Neural cell (in vitro differentiated cells): ENCODE results near the gene MAPK8. TPM values are rescaled to one million over a fixed set of nuclear protein-coding genes. Genes with fewer than 3 reads are reported as not detected.

Experiments
- H2AFZ ChIP-seq: fragments of 200-600, 300-800 bp; sonication (generic), shearing (Covaris generic); 2 replicates; pipeline ENCODE4 v1.6.0; 2014; ENCODE audit warnings: low read depth, mild to moderate bottlenecking, antibody characterized with exemption, low read length, moderate library complexity
- H3F3A ChIP-seq: fragments of 200-600 bp; shearing (Covaris generic); 2 replicates; pipeline ENCODE4 v1.6.1; 2016; ENCODE audit warnings: mild to moderate bottlenecking, moderate library complexity, mixed read lengths, antibody characterized with exemption, low read length; ENCODE audit not compliant: insufficient read depth, poor library complexity, severe bottlenecking
- H3K27ac ChIP-seq: fragments of 200-600, 300-800 bp; sonication (generic), shearing (Covaris generic); 2 replicates; pipeline ENCODE4 v1.5.1; 2014; ENCODE audit warnings: mild to moderate bottlenecking, low read length, moderate library complexity
- H3K27me3 ChIP-seq: fragments of 300-800, 200-600 bp; sonication (generic), shearing (Covaris generic); 2 replicates; pipeline ENCODE4 v1.6.0; 2014; ENCODE audit warnings: mild to moderate bottlenecking, low read depth, low read length, moderate library complexity; ENCODE audit not compliant: insufficient read depth
- H3K36me3 ChIP-seq: fragments of 300-800, 200-600 bp; sonication (generic), shearing (Covaris generic); 2 replicates; pipeline ENCODE4 v1.5.1; 2014; ENCODE audit warnings: mild to moderate bottlenecking, antibody characterized with exemption, low read length, moderate library complexity; ENCODE audit not compliant: insufficient read depth
- H3K4me2 ChIP-seq: fragments of 300-800, 200-600 bp; sonication (generic), shearing (Covaris generic); 2 replicates; pipeline ENCODE4 v1.6.0; 2014; ENCODE audit warnings: mild to moderate bottlenecking, low read length
- H3K4me3 ChIP-seq: fragments of 300-800, 200-600 bp; sonication (generic), shearing (Covaris generic); 2 replicates; pipeline ENCODE4 v1.5.1; 2014; ENCODE audit warnings: mild to moderate bottlenecking, low read length, moderate library complexity
- H3K79me2 ChIP-seq: fragments of 200-600 bp; shearing (Covaris generic); replicated peaks from 2 replicates; pipeline ENCODE4 v1.6.0; 2014; ENCODE audit warnings: mild to moderate bottlenecking, low read length, moderate library complexity; ENCODE audit not compliant: insufficient read depth
- H3K9ac ChIP-seq: fragments of 300-800, 200-600 bp; sonication (generic), shearing (Covaris generic); 2 replicates; pipeline ENCODE4 v1.6.1; 2016; ENCODE audit warnings: mild to moderate bottlenecking, low read length, mixed read lengths
- H3K9me2 ChIP-seq: fragments of 200-600 bp; shearing (Covaris generic); 2 replicates; pipeline ENCODE4 v1.6.1; 2016; ENCODE audit warnings: mild to moderate bottlenecking, low read length, mixed read lengths; ENCODE audit not compliant: insufficient read depth
- H3K9me3 ChIP-seq: fragments of 200-600, 300-800 bp; sonication (generic), shearing (Covaris generic); 2 replicates; pipeline ENCODE4 v1.6.1; 2016; ENCODE audit warnings: mild to moderate bottlenecking, mixed run types, low read length, moderate library complexity, mixed read lengths
- H4K20me1 ChIP-seq: fragments of 200-600 bp; shearing (Covaris generic); 2 replicates; pipeline ENCODE4 v1.6.1; 2016; ENCODE audit warnings: mild to moderate bottlenecking, mixed run types; ENCODE audit not compliant: insufficient read depth
- EP300 ChIP-seq: fragments of 450-650 bp; conservative IDR thresholded peaks from 2 replicates; pipeline ENCODE4 v1.6.1; 2014; ENCODE audit warnings: antibody characterized with exemption, mild to moderate bottlenecking, moderate library complexity; ENCODE audit not compliant: poor library complexity, severe bottlenecking
- EZH2 ChIP-seq: fragments of 200-600, 300-800 bp; shearing (Covaris generic), sonication (generic); IDR thresholded peaks from 2 replicates; pipeline ENCODE4 v1.6.1; 2014; ENCODE audit warnings: antibody characterized with exemption, low read length, borderline replicate concordance, mild to moderate bottlenecking; ENCODE audit not compliant: insufficient read depth, poor library complexity, severe bottlenecking
- MXI1 ChIP-seq: fragments of 450-650 bp; conservative IDR thresholded peaks from 2 replicates; pipeline ENCODE4 v1.6.1; 2014; ENCODE audit warnings: antibody characterized with exemption, mild to moderate bottlenecking; ENCODE audit not compliant: poor library complexity, severe bottlenecking
- POLR2AphosphoS5 ChIP-seq: IDR thresholded peaks from 2 replicates; pipeline ENCODE4 v1.6.1; 2012
- RAD21 ChIP-seq: fragments of 450-650 bp; conservative IDR thresholded peaks from 2 replicates; pipeline ENCODE4 v1.6.1; 2014; ENCODE audit warnings: antibody characterized with exemption, mild to moderate bottlenecking, moderate library complexity
- SMC3 ChIP-seq: fragments of 450-650 bp; conservative IDR thresholded peaks from 2 replicates; pipeline ENCODE4 v1.6.1; 2014; ENCODE audit warnings: antibody characterized with exemption, mild to moderate bottlenecking, moderate library complexity; ENCODE audit not compliant: poor library complexity
- TAF1 ChIP-seq: IDR thresholded peaks from 2 replicates; pipeline ENCODE4 v1.6.1; 2012; ENCODE audit warnings: low read depth
- polyA plus RNA-seq: library from polyadenylated mRNA; depleted of rRNA; stranded (reverse); fragments of >200 nt; gene quantifications from 2 replicates; pipeline ENCODE4 v1.2.3, GENCODE V29; 2014
- TF ChIP-seq, protein P1 (sequence below): fragments of 450-650 bp; IDR thresholded peaks from 2 replicates; pipeline ENCODE4 v1.5.1; 2014; ENCODE audit warnings: antibody characterized with exemption, mild to moderate bottlenecking, moderate library complexity; ENCODE audit not compliant: poor library complexity, severe bottlenecking
- TF ChIP-seq, protein P2 (sequence below): IDR thresholded peaks from 2 replicates; pipeline ENCODE4 v1.6.1; 2012; ENCODE audit warnings: borderline replicate concordance

MAPK8 gene
- polyA plus RNA-seq, 1 donor from 2014 or later = 187 TPM

DNA sequence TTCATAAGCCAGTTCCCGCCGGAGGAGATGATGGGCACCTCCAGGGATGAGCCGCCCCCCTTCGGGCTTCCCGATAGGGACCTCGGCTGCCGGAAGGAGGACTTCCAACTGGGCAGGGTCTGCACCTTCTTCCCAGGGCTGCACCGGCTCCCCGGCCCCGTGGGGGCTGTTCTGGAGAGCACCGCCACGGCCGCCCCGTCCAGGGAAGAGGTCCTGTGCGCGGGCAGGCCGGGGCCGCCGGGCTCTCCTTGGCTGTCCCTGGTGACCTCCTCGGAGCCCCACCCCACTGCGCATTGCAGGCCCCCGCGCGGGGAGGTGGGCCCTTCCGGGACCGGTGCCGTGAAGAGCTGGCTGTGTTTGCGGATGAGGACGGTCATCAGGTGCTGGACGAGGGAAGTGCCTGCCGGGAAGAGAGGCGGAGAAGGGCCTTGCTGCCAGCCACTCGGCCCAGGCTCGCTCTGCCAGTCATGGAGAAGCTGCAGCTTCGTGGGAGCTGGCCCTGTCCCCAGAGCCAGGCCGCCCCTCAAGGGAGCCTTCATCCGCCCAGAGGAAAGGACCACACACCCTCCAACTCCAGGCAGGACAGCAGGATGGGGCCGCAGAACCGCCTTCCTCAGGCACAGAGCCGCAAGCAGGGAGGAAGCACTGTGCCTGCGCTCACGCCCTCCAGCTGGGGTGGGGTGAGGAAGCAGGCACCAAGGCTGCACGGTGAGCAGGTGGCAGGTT, 144.4 kb downstream of the MAPK8 start:
- H3K27ac ChIP-seq = no peak overlapping the region
- H2AFZ ChIP-seq = no peak overlapping the region
- H3K27me3 ChIP-seq = no peaks in the 10 kb centered on the region
- H3K4me2 ChIP-seq = no peak overlapping the region
- no peak overlapping the region for H3K9ac ChIP-seq
- no peak overlapping the region for H3K4me3 ChIP-seq
- no peaks in the 10 kb centered on the region for H3K9me2 ChIP-seq
- no peaks in the 10 kb centered on the region for H4K20me1 ChIP-seq
- H3F3A ChIP-seq = no peaks in the 10 kb centered on the region
- no peaks in the 10 kb centered on the region for H3K36me3 ChIP-seq
- no peaks in the 10 kb centered on the region for H3K9me3 ChIP-seq
- H3K79me2 ChIP-seq = no peaks in the 10 kb centered on the region
- TF ChIP-seq TAF1 (no peak), EZH2 (no peak)

DNA sequence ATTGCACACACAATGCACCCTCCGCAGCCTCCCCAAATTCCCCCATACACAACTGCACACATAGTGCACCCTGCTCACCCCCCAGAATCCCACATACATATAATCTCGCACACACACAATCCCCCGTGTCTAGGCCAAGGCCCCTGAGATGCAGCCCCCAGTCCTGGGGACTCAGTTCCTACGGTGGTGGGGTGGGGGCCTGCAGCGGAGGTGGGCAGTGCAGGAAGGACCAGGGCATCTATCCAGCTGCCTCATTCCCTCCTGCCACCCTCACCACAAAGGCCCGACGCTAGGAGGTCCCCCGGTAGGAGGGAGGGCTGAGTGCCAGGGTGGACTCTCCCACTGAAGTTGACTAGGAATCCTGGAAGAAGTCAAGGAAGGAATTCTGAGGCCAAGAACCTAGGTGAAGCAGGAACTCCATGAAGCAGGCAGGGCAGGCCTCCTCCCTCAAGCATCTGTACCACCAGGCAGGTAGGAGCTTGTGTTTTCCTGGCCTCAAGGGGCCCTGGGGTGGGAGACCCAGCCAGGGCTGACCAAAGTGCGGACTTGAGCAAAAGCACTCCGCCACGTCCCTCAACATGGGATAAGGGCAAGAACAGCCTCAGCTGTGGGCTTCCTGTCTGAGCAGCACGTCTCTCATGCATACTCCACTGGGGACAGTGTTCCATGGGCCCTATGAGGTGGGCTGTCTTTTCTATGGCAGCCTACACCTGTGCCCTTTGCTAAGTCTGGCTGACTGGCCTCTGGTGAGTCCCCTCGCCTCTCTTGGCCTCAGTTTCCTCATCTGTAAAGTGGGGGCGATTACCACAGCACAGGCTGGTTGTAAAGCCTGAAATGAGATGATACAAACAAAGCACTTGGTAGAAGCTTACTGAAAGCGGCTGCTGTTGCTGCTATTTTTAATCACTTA, 145.7 kb downstream of the MAPK8 start:
- no peaks in the 10 kb centered on the region for H4K20me1 ChIP-seq
- no peak overlapping the region for H3K27ac ChIP-seq
- H3K4me3 ChIP-seq = no peak overlapping the region
- no peak overlapping the region for H3K4me2 ChIP-seq
- H3K9me2 ChIP-seq = no peaks in the 10 kb centered on the region
- TF ChIP-seq MXI1 (no peak), EZH2 (no peak), SMC3 (no peak), POLR2AphosphoS5 (no peak), RAD21 (no peak), EP300 (no peak), TAF1 (no peak)
- TF ChIP-seq, protein P1, sequence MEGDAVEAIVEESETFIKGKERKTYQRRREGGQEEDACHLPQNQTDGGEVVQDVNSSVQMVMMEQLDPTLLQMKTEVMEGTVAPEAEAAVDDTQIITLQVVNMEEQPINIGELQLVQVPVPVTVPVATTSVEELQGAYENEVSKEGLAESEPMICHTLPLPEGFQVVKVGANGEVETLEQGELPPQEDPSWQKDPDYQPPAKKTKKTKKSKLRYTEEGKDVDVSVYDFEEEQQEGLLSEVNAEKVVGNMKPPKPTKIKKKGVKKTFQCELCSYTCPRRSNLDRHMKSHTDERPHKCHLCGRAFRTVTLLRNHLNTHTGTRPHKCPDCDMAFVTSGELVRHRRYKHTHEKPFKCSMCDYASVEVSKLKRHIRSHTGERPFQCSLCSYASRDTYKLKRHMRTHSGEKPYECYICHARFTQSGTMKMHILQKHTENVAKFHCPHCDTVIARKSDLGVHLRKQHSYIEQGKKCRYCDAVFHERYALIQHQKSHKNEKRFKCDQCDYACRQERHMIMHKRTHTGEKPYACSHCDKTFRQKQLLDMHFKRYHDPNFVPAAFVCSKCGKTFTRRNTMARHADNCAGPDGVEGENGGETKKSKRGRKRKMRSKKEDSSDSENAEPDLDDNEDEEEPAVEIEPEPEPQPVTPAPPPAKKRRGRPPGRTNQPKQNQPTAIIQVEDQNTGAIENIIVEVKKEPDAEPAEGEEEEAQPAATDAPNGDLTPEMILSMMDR = no peak
- TF ChIP-seq, protein P2, sequence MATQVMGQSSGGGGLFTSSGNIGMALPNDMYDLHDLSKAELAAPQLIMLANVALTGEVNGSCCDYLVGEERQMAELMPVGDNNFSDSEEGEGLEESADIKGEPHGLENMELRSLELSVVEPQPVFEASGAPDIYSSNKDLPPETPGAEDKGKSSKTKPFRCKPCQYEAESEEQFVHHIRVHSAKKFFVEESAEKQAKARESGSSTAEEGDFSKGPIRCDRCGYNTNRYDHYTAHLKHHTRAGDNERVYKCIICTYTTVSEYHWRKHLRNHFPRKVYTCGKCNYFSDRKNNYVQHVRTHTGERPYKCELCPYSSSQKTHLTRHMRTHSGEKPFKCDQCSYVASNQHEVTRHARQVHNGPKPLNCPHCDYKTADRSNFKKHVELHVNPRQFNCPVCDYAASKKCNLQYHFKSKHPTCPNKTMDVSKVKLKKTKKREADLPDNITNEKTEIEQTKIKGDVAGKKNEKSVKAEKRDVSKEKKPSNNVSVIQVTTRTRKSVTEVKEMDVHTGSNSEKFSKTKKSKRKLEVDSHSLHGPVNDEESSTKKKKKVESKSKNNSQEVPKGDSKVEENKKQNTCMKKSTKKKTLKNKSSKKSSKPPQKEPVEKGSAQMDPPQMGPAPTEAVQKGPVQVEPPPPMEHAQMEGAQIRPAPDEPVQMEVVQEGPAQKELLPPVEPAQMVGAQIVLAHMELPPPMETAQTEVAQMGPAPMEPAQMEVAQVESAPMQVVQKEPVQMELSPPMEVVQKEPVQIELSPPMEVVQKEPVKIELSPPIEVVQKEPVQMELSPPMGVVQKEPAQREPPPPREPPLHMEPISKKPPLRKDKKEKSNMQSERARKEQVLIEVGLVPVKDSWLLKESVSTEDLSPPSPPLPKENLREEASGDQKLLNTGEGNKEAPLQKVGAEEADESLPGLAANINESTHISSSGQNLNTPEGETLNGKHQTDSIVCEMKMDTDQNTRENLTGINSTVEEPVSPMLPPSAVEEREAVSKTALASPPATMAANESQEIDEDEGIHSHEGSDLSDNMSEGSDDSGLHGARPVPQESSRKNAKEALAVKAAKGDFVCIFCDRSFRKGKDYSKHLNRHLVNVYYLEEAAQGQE = no peak
- no peaks in the 10 kb centered on the region for H3K9me3 ChIP-seq
- no peaks in the 10 kb centered on the region for H3K36me3 ChIP-seq
- no peak overlapping the region for H2AFZ ChIP-seq
- H3K27me3 ChIP-seq = no peaks in the 10 kb centered on the region
- no peaks in the 10 kb centered on the region for H3K79me2 ChIP-seq
- H3K9ac ChIP-seq = no peak overlapping the region
- H3F3A ChIP-seq = no peaks in the 10 kb centered on the region
